Anterior cingulate cortex (tissue), 58 donors: ENCODE measurements around the gene DHX40.
"Not testable (repeated sequence)": the region's sequence is repeated elsewhere in the genome, so short reads cannot be mapped to it uniquely, and the experiment has no call there.

ENCODE experiments used
- DNase-seq, 58 donors: peaks; one replicate each; lab custom pipeline; 2025; lab: John Stamatoyannopoulos, UW

The DHX40 gene

GRCh38 chr17:59565171-59565958 is at the start of gene DHX40:
Gene DHX40 (plus strand): TSS chr17:59565610. CDS start chr17:59565672, 62 bp downstream.
- peak; percentile 24 to 96 (median 85) for DNase-seq

DNA sequence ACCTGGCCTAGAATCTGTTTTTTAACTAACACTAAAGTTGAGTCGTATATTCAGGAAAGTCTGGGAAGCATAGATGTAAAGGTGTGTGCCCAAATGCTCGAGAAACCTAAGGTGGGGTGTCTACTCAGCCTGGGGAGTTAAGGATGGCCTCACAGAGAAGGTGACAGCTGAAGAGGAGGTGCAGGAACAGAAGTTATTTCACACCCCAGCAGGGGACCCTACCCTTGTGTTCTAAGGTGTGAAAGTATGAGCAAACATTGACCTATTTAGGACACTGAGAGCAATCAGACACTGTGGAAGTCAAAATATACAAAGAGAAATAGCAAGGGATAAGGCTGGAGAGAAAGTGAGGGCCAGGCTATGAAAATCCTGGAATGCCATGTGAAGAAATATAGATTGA is 49.0 kb upstream of the DHX40 start:
- no peak for DNase-seq

GRCh38 chr17:59519132-59519531 is 46.3 kb upstream of the DHX40 start:
- no peak for DNase-seq

DNA sequence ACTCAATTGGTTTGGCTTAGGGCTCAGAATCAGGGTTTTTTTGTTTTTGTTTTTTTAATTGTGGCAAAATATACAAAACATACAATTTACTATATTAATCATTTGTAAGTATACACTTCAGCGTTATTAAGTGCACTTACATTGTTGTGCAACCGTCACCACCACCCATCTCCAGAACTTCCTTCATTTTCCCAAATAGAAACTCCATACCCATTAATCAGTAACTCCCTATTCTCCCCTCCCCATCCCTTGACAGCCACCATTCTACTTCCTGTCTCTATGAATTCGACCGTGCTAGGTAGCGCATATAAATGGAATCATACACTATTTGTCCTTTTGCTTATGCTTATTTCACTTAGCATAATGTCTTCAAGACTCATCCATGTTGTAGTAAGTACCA is 45.2 kb upstream of the DHX40 start:
- DNase-seq, result no peak

DNA sequence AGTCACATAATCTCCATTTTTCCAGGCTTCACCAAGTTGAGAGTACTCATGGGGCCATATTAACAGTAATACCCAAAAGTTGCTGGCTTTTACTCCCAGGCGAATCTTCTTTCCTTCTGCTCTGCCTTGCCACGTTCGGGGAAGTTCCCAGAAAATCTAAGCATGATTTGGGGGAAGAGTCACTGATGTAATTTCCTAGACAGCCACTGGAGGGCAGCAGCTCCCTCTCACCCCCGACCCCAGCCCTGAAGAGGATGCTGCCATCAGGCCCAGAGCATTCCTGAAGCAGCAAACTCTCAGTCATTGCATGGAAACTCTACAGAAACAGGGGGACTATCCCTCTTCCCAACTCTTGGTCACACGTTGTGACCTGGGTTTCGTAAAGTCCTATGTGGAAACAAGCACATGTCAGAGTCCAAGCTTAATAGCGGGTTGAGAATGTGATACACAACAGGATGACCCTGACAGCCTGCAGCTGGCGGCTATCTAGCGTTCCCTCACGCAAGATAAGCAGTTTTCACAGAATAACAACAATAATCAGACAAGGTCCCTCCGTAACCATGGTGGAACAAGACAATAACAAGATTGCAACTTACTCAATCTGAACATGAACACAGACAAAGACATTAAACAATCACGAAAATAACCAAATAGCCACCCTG is 43.8 kb upstream of the DHX40 start:
- DNase-seq, result peak in 39 of 58 donors; percentile 2 to 51 (median 13)

DNA sequence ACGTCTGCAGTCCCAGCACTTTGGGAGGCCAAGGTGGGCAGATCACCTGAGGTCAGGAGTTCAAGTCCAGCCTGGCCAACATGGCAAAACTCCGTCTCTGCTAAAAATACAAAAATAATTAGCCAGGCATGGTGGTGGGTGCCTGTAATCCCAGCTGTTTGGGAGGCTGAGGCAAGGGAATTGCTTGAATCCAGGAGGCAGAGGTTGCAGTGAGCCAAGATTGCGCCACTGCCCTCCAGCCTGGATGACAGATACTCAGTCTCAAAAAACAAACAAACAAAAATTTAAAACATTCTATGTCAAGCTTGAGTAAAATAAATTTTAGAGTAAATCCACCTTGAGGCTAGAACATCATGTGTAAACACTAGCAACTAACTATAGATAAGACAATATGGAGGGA is 40.5 kb upstream of the DHX40 start:
- DNase-seq, result not testable (repeated sequence)

GRCh38 chr17:59525668-59526067 is 39.7 kb upstream of the DHX40 start:
- no peak for DNase-seq

DNA sequence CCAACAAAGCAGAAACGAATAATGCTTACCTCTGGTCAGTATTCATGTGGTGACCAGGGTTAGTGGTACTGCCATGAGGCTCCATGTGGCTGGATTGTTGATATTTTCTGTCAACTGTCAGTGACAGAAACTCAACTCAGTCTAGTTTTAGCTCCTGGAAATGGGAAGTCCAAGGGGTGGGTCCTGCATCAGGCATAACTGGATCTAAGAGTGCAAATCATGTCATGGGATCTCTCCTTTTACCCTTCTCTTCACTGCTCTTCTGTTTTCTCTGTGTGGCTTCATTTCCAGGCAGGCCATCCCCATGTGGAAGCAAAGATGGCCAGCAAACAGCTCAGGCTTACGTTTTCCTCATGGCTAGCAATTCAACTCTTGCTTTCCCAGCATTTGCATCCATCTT is 39.0 kb upstream of the DHX40 start:
- no peak for DNase-seq

DNA sequence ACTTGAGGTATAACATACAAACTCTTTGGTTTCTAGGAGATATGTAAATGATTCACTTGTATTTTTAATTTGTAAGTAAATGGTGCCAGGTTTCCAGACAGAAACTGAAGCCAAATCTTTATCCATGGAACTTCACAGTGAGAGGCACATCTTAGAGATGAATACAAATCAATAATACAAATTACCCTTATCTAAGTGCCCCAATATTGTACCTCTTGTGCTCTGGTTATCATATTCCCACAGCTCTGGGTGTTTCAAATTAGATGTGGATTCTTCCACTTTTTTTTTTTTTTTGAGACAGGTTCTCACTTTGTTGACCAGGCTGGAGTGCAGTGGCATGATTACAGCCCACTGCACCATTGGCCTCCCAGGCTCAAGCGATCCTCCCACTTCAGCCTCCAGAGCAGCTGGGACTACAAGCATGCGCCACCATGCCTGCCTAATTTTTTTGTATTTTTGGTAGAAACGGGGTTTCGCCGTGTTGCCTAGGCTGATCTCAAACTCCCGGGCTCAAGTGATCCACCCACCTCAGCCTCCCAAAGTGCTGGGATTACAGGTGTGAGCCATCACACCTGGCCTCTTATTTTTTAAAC is 38.0 kb upstream of the DHX40 start:
- no peak for DNase-seq

DNA sequence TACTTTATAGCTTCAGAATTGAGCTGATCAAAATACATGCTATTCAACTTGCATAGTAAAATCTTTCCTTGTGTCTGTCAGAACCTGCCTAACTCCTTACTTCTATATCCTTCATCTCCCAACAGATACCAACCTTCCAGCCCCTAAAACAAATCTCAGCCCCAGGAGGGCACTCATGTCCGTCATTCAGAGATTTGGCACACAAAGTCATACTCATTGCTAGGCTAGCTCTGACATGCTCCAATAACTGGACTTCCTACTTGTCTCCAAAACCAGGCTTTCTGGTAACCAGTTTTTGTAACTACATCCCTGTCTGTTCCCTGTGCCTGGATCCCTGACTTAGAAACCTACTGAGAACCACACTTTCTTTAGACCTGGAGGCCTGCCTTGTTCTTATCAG is 37.5 kb upstream of the DHX40 start:
- no peak for DNase-seq

DNA sequence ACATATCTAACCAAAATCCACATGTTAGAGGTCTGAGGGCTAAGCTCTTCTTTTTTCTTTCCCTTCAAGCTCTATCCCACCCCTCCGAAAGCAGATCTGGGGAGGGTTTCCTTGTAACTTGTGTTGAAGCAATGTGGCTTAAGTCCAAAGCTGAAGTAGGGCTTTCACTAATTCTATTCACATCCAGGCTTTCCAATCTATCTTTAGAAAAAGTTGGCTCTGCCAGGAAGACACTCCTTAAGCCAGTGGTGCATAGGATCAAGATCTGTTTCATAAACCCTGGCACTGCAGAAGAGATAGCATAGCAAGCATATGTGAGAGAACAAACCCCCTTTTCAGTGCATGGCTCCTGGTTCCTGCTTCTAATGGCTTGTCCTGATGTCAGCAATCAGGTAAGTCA is 34.9 kb upstream of the DHX40 start:
- no peak for DNase-seq

DNA sequence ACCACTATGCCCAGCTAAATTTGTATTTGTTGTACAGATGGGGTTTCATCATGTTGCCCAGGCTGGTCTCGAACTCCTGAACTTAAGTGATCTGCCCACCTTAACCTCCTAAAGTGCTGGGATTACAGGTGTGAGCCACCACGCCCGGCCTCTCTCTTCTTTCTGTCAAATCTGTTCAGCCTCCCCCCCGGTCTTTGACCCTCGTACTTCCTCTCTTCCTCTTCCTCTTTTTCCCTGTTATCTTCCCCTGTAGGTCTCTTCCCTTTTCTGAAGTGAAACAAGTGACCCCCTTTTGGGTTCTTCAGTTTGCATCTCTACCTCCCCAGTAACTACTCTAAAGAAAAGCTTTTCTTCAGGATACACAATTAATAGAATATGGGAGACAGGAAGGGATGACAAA is 31.7 kb upstream of the DHX40 start:
- no peak for DNase-seq

- DNase-seq, result no peak
Measured at GRCh38 chr17:59534583-59534982, 30.8 kb upstream of the DHX40 start.

GRCh38 chr17:59538195-59538909 is 27.1 kb upstream of the DHX40 start:
- DNase-seq, result no peak

DNA sequence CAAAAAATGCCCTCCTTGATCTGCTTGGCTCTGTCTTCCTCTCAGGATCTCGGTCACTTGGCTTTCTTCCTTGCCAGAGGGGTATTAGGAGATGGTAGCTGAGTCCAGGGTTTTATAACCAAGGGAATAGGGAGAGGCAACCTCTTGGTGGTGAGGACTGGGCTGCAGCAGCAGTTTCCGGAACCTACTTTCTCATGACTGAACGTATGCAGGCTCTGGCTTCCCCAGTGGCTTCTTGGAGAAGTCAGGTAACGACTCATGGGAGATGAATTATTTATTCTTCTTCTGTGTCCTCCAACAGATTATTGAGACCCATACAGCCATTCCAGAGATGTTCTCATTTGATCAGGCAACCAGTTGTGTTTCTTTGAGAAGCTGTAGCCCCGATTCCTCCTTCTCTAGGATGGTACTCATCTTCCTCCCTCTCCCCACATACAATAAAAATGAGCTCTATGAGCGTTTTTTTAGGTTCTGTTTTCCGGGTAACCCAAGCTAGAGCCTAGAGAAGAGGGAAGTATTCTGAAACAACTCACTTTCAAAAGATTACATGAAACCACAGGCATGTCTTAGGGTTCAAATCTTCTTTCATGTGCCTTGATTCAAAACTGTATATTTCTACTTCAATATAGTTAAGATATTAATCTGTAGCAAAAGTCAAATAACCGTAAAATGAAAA is 22.3 kb upstream of the DHX40 start:
- no peak for DNase-seq

GRCh38 chr17:59545942-59546341 is 19.5 kb upstream of the DHX40 start:
- no peak for DNase-seq

DNA sequence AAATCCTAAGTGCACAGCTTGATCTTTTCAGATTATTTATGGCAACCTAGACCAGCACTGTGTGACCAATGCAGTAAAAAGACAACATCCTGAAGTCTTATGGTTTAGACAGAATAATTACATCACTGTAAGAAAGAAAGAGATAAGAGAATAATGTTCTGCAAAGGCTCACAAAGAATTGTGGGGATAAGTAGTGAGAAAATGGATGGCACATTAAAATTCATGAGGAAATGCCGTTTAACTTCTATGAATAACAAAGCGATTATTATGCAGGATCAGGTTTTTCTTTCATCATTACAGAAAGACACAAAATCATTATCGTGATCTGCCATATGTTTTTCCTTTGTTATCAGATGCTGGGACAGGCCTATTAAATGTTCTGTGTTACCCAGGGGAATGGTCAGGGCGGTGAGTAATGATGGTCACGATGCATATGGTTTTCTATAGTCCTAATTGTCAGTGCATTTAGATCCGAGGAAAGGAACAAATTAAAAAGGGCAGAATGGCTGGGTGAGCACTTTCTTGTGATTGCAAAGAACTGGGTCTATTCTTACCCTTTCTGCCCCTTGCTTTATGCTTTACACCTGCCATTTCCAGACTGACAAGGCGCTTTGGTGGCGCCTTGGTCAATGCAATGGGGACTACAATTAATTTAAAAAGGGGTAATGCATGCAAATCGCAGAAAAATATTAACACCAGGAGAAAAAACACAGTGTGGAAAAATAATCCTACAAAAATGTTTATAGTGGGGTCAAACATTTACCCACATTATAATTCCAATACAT is 18.1 kb upstream of the DHX40 start:
- DNase-seq, result no peak

GRCh38 chr17:59548985-59549384 is 16.4 kb upstream of the DHX40 start:
- not testable (repeated sequence) for DNase-seq

GRCh38 chr17:59550703-59551102 is 14.7 kb upstream of the DHX40 start:
- no peak for DNase-seq

DNA sequence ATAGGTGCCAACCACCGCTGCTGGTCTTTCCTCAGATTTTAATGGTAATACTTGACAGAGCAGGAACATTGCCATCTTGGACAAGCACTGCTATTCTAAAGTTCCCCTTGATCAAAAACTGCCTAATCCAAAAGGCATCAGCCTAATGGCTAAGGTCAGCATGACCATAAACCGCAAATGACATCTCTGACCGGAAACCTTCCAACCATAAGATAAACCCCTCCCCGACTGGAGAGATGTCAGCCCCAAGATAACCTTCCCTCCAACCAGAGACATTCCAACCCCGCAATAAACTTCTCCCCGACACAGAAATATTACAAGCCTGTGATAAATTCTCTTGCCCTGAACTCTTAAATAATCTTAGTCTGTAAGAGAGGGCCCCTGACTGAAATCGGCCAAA is 7.4 kb upstream of the DHX40 start:
- DNase-seq, result no peak
